COR-L47 (cell line): ENCODE data around the gene BTBD3.
A peak's percentile ranks its signal among the peaks of the same experiment; 100 is the strongest.

Source experiments
- DNase-seq: peaks from one replicate; lab custom pipeline; 2025; lab: John Stamatoyannopoulos, UW

BTBD3 gene

DNA sequence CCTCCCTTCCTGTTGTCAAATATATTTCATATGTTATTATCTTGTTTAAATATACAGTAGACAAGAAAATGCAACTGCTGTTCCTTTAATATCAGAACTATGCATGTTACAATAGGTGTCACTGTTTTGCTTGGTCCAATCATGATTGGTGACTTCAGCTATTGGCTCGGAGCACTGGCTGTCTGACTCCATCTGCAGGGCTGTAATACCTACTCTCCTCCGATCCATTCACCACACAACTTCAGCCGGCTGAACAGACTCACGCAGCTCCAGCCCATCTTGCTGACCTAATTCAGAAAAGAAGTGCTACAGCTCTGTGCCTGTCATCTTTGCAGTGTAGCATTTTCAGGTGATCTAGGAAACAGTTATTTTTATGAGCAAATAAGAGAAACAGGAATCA lies at the start of gene BTBD3:
BTBD3 (plus strand) TSS at position 231 of the 400 bp plus-strand sequence. CDS start 383 bp downstream, outside the sequence.
- DNase-seq, result peak; percentile 86

DNA sequence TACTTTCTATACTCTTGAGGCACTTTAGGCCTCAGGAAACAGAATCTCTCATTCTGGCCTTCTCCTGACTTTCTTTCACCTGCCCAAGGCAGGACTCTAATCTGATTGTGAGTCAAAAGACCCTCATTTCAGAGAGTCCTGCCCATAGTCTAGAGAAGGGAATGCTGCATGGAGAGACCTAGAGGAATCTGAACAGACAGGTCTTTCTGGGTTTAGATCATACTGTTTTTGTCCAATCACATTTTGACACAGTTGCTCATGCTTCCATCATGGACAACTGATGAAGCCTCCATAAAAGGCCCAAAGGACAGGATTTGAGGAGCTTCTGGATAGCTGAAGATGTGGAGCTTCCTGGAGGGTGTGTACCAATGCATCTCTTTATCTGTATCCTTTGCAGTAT lies 48.1 kb upstream of the BTBD3 start:
- no peak for DNase-seq

DNA sequence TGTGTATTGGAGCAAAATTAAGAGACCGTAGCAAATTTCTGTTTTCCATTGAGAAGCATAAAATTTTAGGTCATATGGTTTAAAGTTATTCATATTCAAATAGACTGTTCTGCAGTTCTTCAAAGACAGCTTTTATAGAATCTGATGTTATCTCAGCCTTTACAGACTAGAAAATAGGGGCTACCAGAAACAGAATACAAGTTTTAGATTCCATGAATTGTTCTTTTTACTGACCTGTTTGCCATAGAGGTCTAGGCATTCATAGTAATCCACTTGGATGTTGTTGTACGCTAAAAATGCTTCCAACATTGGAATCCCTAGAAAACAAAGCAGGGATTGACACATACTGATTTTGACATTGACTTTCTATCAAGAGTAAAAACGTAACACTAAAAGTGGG lies 47.3 kb upstream of the BTBD3 start:
- no peak for DNase-seq

DNA sequence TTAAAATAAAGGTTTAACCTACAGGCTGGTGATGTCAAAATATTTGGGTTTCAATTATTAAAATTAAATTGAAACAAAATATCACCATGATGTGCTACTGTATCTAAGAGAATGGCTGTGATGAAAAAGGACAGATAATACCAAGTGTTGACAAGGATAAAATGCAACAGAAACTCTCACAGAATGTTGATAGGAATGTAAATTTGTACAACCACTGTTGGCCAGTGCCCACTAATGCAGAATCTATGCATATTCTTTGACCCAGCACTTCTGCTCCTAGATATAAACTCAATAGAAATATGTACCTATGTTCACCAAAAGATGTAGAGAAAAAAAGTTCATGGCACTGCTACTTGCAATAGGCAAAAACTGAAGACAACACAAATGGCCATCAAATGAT lies 41.1 kb upstream of the BTBD3 start:
- DNase-seq, result no peak

DNA sequence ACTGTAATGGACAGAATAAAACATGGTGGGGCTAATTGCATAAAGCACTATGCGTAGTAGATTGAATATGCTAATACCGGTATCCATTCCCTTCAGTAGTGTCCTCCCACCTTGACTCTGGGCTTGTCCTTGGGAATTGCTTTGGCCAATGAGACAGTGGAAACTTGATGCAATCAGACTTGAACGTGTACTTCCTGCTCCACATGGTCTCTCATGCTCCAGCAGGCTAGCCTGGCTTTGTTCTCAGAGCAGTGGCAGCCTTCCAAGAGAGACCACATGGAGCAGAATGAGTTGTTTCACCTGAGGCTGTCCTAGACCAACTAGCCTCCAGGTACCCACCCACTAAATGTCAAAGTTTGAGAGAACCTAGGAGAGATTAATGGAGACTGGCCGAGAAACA lies 37.0 kb upstream of the BTBD3 start:
- DNase-seq, result peak; percentile 46

DNA sequence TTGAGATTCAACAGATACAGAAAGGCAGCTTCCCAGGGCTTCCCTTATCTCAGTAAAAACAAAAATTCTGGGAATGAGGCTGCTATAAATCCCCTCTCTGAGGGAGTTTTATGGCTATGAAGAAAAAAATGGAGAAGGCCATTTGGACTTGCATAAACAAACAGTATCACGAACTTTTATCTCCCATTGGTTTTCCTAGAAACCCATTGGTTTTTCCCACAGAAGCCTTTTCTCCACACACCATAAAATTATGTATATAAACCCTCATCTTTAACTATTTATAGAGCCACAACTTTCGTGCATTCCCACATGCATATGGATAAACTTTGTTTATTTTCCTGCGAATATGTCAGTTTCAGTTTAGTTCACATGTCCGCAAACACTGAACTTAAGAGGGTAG lies 36.2 kb upstream of the BTBD3 start:
- DNase-seq, result no peak

DNA sequence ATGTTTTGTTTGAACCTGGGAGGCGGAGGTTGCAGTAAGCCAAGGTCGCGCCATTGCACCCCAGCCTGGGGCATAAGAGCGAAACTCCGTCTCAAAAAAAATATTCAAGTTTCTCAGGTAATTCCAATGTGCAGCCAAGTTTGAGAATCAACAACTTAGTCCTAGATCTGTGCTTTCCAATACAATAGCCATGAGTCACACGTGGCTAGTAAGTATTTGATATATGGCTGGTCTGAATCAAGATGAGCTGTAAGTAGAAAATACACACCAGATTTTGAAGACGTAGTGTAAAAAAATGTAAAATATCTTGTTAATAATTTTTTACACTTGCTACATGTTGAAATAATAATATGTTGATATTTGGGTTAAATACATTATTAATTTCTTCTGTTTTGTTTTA lies 35.0 kb upstream of the BTBD3 start:
- no peak for DNase-seq

DNA sequence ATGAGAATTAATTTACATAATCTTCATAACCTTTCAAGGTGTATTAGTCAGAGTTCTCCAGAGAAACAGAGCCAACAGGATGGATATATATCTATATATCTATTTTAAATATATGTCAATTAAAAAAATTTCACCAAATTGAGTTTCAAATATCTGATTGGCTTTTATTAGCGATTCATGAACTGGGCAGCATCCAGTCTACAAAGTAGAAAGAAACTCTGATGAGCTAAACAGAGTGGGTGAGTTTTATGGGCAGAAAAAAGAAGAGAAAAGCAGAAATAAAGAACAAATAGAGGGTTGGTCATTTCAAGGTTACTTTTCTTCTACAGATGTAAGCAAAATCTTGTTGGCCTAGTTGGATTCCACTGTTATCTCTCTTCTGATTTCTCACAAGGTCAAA lies 29.0 kb upstream of the BTBD3 start:
- no peak for DNase-seq

DNA sequence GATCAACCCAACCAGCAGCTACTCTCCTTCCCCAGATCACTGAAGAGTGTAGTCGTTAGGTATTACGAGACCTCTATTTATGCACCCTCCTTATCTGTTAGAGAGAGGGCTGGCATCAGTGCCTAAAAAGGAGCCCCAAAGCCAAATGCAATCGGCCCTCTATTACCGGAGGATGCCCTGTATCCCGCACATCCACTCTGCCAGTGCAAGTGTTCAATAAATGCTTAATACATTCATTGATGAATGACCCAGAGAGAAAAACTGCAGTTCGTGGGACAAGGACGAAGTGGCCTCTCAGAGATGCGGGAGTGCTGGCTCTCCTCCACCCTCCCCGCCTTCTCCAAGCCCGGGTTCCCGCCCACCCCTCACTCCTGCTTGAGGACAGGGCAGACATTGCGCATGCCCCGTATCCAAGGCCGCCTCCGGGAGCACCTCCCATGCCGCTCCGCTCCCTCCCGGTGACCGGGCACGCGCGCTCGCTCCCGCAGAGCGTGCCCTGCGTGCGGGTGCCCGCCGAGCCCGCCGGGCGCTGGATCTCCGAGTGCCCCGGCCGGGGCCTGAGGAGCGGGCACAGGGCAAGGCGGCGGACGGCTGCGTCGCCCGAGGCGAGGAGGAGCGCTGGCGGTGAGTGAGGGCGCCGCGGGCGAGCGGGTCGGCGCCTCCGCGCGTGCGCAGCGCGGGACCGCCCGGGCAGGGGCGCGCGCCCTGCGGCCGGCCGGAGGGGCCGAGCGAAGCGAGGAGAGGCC lies 27.2 kb upstream of the BTBD3 start:
- peak; percentile 93 for DNase-seq

DNA sequence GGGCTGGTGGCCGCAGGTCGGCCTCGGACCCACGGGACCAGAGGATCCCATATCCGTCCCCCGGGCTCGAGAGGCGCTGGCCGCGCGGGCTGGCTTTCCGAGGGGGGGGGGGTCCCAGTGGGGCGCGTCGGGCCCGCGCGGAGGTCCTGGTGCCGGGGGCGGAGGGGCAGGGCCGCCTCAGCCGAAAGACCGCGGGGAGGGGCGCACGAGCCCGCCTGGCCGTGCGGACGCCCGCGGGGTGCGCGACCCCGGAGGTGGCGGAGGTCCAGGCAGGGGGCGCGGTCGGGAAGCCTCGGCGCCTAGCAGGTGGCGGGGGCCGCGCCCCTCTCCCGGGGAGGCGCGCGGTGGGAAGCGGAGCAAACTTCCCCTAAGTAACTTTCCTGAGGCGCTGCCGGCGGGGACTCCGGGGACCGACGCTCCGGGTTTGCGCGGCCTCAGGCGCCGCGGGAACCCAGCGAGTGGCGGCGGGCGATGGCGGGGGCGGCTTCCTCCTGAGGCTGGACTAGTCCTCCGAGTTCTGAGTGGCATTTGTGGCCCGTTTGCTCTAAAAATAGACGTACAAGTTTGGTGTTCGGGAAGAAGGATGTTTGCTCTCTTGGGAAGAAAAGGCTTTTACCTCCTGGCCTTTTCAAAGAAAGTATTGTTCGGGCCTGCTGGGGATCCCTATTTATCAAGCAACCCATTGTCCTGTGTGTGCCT lies 26.5 kb upstream of the BTBD3 start:
- peak; percentile 51 for DNase-seq

DNA sequence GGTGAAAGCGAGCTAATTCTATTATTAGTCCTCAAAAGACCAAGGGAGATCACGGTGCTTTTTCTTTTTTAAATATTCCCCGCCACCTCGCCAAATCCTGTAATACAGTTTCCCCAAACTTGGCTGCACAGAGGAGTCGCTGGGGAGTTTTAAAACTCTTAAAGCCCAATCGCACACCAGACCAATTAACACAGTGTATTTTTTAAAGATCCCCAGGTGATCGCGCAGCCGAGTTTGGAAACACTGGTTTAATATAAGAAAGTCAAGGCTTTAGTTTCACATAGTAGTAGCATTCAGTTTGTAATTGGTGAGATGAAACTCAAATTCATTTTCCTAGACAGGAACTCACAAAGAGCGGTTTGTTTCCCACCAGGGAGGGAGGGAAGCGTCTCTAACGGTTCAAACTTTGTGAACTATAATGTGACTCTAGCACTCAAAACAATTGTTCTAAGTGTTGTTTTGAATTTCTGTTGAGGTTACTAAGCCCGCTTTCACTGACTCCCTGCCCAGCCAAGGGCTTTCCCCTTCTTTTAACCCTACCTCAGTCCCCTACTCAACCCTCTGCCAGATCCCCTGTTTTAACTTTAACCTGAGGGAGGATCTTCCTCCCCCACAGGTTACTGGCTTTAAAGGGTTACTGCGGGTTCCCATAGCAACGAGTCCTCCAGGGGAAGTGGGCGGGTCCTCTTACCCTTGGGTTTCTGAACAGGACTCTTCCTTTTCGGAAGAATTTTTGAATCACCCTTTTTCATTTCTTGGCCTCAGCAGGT lies 25.7 kb upstream of the BTBD3 start:
- DNase-seq, result peak; percentile 72

DNA sequence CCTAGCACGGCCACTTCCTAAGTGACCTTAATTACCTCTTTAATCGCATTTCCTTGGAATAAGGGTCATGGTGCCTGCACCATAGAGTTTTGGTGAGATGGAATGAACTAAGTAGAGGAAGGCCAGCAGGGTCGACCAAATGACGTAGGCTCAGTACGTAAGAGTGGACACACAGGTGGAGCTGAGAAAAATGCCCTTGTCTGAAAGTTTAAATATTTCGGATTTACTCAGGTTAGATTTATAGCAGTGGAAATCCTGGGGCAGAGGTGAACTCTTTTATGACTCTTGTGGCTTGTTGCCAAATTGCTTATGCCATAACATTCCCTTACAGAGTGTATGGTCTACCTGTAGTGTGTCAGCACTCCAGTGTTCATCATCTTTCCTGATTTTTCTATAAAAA lies 23.6 kb upstream of the BTBD3 start:
- DNase-seq, result no peak

DNA sequence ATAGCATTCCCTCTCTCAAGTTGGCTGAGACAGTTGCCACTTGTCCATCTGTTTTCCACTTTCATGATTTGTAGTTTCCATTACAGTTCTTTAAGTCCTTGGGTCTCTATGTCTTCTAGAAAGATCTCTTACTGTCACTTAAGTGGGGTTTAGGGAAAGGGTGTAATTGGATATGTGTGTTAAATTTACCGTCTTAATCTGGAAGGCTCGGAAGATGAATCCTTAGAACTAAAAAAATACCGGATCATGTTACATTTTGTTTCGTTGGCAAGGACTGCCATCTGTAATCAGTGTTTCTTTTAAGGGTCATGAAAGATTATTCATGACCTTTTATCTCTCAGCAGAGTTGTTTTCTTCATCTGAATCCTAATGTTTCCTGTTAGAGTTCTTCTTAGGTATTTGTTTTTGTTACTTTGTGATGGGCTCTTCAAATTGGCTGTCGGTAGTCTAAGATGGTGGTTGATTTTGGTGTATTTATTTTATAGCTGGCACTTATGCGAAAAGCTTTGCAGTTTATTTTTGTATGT lies 21.8 kb upstream of the BTBD3 start:
- no peak for DNase-seq

DNA sequence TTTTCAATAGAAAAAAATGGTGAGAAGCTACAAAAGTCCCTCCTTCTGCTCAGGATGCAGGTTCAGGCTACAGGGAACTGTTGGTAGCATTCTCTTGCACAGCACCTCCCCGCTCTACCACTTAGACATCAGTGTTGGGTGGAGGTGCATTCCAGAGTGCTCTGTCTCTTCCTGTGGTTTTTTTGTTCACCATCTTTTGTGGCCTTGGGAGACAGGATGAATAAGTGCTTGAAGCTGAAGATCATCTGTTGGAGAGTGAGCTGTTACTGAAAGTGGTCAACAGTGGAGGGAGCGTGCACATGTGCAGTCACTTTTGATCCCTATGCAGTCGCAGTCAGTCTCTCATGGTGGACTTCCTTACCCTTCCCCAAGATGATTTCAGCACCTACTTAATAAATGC lies 16.6 kb upstream of the BTBD3 start:
- no peak for DNase-seq

DNA sequence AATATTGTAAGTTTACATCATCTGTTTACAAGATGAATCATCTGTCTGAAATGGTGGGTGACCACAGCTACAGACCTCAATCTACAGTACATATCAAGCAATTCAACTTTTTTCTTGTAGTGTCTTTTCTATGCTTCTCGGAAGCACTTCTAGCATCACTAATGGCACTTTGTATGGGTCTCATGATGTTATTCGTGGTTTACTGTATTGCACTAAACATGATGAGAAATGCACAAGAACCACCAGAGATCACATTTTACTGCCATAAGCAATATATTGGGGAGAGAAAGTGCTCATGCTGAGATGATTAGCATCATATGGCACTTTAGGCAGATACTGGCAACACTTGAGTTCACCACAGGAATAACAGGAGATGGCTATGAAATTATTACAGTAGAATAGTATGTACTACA lies 15.4 kb upstream of the BTBD3 start:
- no peak for DNase-seq

DNA sequence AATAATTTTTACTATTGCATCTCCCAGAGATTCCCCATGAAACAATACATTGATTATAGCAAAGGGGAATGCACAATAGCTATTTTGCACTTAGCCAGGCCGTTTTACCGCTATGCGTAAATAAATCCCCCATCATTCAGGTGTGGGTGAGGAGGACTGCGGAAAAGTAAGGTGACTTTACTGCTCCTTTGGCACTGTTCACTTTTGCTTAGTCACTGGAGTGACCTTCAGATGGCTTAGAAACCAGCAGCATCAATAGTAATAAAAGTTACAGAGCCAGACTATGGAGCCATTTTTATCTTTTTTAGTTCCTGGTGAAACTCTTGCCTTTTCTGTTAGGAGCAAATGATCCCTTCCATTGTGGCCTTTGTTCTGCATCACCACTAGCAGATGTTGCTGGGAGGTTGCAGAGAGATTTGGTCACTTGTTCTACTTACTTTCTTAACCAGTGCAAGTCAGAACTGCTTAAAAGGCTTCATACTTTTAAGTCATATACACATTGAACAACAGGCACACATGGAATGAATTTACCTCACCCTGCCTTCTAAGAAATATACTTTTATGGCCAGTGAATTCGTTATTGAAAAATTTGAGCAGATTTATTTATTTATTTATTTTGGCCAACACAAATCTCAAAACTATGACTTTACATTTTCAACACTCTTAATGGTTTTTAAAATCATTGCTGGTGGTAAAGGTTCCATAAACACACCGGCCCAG lies 12.1 kb upstream of the BTBD3 start:
- DNase-seq, result no peak

DNA sequence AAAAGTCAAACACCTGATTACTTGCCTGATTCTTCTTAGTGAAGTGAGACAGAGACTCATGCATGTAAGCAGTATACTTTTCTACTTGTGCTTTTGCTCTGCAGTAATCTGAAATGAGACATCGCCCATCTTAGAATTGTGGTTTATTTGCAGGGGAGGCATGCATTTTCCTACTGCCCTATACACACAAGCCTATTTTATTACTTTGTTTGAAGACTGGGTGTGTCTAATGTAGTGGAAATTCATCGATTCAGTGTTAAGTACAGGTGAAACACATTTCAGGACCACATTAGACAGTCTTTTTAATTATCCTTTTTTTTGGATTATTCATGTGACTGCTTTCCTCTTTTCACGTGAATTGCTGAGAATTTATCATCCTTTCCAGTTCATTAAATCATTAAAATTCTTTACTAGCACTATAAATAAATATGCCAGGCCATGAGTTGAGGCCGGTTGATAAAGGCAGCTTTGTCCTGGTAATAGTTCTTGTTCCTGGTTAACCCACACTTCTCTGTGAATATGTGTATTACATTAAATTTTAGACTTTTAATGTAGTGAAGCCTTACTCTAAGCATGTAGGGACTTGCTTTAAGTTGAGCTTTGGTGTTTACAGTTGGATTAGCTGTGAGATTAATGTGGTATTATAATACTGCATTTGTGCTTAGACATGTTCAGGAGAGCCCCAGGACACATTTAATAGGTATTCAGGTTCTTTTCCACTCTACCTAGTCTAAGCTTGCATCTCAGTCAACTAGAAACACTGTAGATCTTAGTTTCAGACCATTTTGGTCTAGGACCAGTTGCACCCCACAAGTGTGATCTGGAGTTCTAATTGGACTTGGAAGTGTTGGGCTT lies 10.8 kb upstream of the BTBD3 start:
- DNase-seq, result no peak

DNA sequence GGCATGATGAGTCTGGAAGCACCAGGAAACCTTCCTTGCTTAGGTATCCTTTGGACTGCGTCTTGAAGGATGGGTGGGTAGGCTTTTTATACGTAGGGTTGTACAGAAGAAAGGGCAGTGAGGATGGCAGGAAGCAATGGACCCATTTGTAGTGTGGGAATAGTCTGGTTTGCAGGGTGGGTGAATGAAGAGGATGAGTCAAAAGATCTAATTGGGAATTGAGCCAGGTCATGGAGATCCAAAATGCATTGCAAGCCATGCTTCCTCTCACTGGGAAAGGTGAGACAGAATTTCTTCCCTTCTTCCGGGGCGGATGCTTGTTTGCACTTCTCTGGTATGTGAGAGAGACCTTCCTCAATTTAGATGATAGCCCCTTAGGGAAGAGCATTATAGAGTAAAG lies 10.1 kb upstream of the BTBD3 start:
- DNase-seq, result no peak

DNA sequence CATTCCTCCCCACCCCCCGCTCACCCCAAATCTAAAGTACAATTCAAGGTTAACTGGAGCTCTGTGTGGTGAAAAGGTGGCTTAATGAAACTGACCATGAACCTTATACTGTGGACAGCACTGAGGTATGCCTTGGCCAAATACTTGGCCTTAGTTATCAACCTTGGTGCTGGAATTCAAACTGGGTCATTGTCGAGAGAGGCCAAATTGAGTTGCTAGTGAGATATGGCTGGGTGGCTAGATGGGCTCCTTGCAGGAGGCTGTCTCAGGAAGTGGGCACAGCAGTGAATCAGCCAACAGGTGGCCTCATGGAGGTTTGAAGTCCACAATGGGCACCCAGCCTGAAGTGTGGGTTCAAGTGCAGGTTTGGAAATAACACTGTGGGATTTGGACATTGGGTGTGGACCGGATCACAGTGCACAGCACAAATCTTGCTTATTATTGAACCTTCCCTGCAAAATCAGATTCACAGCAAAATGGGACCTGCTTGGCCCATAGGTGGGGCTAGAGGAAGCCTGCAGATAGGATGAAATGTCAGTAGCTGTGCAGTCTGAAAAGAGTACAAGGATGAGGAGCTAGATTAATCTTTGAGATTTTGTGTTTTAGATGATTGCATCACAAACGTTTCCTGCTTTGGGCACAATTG lies 5.6 kb upstream of the BTBD3 start:
- no peak for DNase-seq

DNA sequence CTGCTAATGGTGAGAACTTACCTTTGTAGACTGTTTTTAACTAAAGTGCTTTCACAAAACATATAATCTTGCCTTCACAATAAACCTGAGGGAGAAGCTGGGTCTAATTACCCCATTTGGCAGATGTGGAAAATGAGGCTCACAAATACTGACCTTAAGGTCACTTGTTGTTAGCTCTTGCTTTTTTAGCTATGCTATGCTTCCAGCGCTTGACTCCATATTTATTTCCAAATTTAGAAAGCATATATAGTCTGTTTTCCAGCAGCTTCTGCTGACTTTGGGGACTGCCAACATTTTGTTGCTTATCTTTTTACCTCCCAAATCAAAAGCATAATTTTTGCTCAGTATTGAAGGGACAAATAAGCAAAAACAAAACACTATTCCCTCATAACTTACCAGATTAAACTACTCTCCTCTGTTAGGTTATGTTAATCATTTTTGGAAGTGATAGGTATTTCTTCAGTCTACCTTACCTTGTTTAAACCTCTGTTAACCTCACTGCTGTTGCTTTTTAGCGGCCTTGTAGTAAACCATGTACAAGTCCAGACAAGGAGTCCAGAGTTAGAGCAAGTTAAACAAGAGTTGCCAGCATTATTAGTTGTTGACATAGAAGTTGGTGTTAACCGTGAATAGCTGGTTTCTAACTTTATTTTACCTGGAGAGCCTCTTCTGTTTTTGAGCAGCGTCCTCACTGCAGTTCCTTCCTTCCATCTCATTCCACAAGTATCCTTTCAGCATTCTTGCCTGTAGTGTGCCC lies 4.9 kb upstream of the BTBD3 start:
- no peak for DNase-seq
